Neural progenitor cell (in vitro differentiated cells): ENCODE results near the gene PRKCE.
"Not testable (repeated sequence)": the region's sequence is repeated elsewhere in the genome, so short reads cannot be mapped to it uniquely, and the experiment has no call there.

Source experiments
- CTCF ChIP-seq: fragments of 200-600 bp; sonication (generic); IDR thresholded peaks from 2 replicates; pipeline ENCODE4 v1.5.1; 2017; ENCODE audit warnings: antibody characterized with exemption, mild to moderate bottlenecking
- EZH2 ChIP-seq: fragments of 200-600 bp; sonication (generic); IDR thresholded peaks from 2 replicates; pipeline ENCODE4 v1.6.1; 2017; ENCODE audit warnings: antibody characterized with exemption, mild to moderate bottlenecking, moderate library complexity
- EZH2phosphoT487 ChIP-seq: fragments of 200-600 bp; sonication (generic); IDR thresholded peaks from 2 replicates; pipeline ENCODE4 v1.6.1; 2017; ENCODE audit warnings: antibody characterized with exemption

DNA sequence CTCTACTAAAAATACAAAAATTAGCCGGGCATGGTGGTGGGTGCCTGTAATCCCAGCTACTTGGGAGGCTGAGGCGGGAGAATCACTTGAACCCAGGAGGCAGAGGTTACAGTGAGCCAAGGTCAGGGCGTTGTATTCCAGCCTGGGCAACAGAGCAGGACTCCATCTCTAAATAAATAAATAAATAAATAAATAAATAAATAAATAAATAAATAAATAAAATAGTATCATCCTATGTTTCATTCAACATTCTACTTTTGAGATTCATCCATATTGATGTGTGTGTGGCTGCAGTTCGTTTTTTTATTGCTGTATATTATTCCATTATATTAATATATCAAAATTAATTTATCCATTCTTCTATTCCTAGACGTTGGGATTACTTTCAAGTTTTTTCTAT lies 207.4 kb downstream of the PRKCE start:
- TF ChIP-seq CTCF, EZH2, EZH2phosphoT487: not testable (repeated sequence)
